SU-DHL-6 (cell line): ENCODE data around the gene APOL6.
"Not testable (repeated sequence)": the region's sequence is repeated elsewhere in the genome, so short reads cannot be mapped to it uniquely, and the experiment has no call there.

ENCODE experiments used
- CTCF ChIP-seq: fragments of 200-600 bp; sonication (generic); IDR thresholded peaks from one replicate; pipeline ENCODE4 v1.5.1; 2017; ENCODE audit warnings: antibody characterized with exemption, mild to moderate bottlenecking, low read length, moderate library complexity; ENCODE audit not compliant: insufficient read depth, poor library complexity, severe bottlenecking
- EZH2phosphoT487 ChIP-seq: fragments of 200-600 bp; sonication (generic), shearing (Covaris generic); conservative IDR thresholded peaks from 2 replicates; pipeline ENCODE4 v1.6.1; 2018; ENCODE audit warnings: mild to moderate bottlenecking, antibody characterized with exemption, low read length, moderate library complexity, mixed read lengths

GRCh38 chr22:35623885-35624284 lies 24.4 kb upstream of the APOL6 start:
- TF ChIP-seq CTCF, EZH2phosphoT487: not testable (repeated sequence)
